NCI-H2196 (cell line): Measurements from ENCODE around the gene HLA-DRB1.
"Not testable (repeated sequence)": the region's sequence is repeated elsewhere in the genome, so short reads cannot be mapped to it uniquely, and the experiment has no call there.

Experiments used
- DNase-seq: peaks from one replicate; lab custom pipeline; 2025; ENCODE audit not compliant: unreplicated experiment; lab: John Stamatoyannopoulos, UW

Gene HLA-DRB1

GRCh38 chr6:32565511-32565910 is 24.1 kb downstream of the HLA-DRB1 start:
- no peak for DNase-seq

DNA sequence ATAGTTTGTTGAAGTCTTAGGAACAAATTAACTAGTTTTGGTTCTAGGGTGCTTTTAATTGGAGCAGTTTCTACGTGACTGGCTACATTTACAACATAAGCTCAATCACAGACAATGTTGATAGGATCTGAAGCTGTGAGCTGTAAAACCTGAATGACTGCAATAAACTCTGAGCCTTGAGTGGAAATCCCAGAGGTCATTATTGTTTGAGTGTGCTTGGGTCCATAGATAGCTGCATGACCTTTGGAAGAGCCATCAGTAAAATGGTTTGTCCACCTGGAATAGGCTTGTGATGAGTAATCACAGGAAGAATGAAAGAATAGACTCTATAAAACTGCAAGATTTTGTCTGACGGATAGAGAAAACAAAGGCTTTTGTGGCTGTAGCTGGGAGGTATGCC is 26.7 kb downstream of the HLA-DRB1 start:
- DNase-seq, result no peak

GRCh38 chr6:32559747-32560146 is 29.9 kb downstream of the HLA-DRB1 start:
- no peak for DNase-seq

DNA sequence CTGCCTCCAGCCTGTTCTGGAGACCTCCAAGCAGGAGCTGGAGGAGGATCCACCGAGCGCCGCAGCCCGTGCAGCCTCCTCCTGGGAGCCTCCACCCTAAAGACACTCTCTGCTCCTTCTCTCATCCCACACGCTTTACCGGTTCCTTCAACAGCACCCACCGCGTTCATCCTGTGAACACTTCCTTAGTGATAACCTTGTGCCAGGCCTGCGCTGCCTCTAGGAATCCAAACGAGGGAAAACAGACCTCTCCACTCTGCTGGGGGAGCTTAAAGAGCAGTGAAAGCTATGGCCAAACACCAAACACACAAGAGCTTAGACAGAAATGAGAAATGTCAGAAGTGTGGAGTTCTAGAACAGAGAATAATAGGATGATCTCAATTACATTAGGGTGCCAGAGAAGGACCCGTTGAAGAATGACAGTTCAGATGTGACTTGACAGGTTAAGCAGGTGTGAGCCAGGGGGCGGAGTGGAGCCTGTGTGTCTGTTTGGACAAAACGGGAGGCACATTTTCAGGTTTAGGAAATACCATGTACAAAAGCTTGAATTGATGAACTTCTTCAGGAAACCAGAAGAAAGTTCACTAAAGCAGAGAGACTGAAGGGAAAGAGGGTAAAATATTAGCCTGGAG is 31.1 kb downstream of the HLA-DRB1 start:
- DNase-seq, result no peak

DNA sequence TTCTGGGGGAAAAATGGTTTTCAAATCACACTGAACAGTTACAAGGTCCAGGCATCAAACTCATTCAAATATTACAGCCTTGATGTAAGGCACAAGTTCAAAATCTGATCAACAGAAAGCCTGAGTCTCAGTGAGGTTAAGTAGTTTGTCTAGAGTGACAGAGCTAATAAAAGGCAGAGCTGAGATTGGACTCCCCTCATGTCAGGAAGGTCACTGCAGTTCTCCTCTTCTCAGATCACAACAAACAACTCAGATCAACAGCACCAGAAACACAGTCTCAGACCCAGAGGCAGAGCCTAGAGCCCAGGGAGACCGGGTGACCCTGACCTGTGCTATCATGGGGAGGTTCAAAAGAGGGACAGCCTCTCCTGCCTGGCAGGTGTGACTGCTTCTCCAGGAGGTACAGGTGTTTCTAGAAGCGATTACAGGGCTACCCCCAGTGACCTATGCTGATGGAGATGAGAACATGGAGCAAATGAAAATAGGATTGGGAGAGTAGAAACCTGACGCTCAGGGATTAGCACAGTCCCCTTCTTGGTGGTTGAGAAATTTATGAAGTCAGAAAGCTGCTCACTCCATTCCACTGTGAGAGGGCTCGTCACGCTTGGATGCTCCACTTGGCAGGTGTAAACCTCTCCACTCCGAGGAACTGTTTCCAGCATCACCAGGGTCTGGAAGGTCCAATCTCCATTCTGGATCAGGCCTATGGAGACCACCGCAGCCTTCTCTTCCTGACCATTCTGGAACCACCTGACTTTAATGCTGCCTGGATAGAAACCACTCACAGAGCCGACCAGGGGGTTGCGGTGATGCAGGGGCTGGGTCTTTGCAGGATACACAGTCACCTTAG is 35.3 kb downstream of the HLA-DRB1 start:
- DNase-seq, result no peak

DNA sequence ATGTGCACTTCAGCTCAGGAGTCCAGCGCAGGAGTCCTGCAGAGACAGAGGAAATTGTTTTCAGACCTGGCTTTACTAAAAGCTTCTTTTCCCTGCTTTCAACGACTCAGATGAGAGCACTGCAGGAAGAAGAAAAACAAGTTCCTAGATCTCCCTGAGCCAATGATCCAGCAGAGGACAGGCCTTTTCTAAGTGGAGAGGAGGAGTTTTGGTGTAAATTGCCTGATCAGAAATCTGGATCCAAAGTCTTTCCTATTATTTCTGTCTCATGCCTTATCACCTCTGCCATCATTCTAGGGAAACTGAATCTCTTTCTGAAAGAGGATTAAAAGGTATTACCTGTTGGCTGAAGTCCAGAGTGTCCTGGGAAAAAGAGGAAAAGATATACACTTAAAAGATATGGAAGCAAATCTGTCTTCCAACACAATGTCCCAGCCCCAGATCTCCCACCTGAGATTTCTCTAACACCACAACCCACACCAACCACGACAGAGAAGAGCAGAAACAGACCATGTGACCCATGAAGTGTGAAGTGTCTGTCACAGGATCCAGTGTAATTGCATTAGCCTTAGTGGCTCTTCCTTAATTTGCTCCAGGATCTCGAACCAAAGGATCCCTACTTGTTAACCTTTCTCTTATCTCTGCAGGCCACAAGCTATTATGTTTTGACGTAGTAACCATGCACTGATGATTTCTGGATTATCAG is 36.5 kb downstream of the HLA-DRB1 start:
- no peak for DNase-seq

GRCh38 chr6:32551410-32551809 is 38.2 kb downstream of the HLA-DRB1 start:
- DNase-seq, result no peak

DNA sequence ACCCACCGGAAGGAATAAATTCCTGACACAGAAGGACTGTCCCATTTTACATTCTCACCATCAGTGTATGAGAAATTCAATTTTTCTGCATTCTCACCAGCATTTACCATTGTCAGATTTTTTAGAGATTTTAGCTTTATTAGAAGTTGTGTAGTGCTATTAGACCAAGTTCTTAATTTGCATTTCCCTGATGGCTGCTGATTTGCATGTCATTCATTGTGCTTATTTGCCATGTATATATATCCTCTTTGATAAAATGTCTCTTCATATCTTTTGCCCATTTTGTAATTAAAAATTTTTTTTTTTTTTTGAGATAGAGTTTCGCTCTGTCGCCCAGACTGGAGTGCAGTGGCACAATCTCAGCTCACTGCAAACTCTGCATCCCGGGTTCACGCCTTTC is 49.8 kb downstream of the HLA-DRB1 start:
- DNase-seq, result no peak

DNA sequence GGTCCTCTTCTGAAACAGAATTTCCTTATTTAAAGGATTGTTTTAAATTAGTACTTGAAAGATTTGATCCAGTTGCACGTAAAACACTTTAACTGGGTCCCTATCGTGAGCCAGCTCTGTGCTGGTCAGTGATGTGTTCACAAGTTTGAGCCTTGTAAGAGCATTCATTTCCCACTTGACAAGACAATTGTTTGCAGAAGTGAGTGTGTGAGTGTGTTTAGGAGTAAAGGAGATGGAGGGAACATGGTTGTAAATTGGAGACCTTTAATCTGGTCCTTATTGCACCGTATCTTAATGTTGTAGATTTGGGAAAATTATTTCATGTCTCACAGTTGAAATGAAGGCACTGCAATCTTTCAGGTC is 59.2 kb downstream of the HLA-DRB1 start:
- DNase-seq, result not testable (repeated sequence)

GRCh38 chr6:32529697-32530430 is 59.8 kb downstream of the HLA-DRB1 start, which contains the start of gene HLA-DRB5:
Gene HLA-DRB5 (minus strand): TSS chr6:32530287. CDS start chr6:32530224, 63 bp downstream.
- no peak for DNase-seq
